ENCODE results near the gene TRAF3IP1.

TRAF3IP1 gene

GRCh38 chr2:238445409-238446190 is 125.3 kb downstream of the TRAF3IP1 start:
- TF ChIP-seq, protein P1, sequence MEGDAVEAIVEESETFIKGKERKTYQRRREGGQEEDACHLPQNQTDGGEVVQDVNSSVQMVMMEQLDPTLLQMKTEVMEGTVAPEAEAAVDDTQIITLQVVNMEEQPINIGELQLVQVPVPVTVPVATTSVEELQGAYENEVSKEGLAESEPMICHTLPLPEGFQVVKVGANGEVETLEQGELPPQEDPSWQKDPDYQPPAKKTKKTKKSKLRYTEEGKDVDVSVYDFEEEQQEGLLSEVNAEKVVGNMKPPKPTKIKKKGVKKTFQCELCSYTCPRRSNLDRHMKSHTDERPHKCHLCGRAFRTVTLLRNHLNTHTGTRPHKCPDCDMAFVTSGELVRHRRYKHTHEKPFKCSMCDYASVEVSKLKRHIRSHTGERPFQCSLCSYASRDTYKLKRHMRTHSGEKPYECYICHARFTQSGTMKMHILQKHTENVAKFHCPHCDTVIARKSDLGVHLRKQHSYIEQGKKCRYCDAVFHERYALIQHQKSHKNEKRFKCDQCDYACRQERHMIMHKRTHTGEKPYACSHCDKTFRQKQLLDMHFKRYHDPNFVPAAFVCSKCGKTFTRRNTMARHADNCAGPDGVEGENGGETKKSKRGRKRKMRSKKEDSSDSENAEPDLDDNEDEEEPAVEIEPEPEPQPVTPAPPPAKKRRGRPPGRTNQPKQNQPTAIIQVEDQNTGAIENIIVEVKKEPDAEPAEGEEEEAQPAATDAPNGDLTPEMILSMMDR (IDR thresholded peaks at IDR 0.05; ENCODE audit: borderline replicate concordance, insufficient read depth, low read depth, low read length): no peak
- no peak overlapping the region for H3K4me3 ChIP-seq (ENCODE audit: low read depth, low read length)

GRCh38 chr2:238446371-238446770 is 126.1 kb downstream of the TRAF3IP1 start:
- TF ChIP-seq, protein P1 (IDR thresholded peaks at IDR 0.05; ENCODE audit: borderline replicate concordance, insufficient read depth, low read depth, low read length): no peak
- H3K4me3 ChIP-seq (ENCODE audit: low read depth, low read length): no peak overlapping the region

- TF ChIP-seq, protein P1 (IDR thresholded peaks at IDR 0.05; ENCODE audit: borderline replicate concordance, insufficient read depth, low read depth, low read length): no peak
- H3K4me3 ChIP-seq (ENCODE audit: low read depth, low read length): no peak overlapping the region
Measured at GRCh38 chr2:238448031-238448955, 128.0 kb downstream of the TRAF3IP1 start.

GRCh38 chr2:238449241-238449640 is 128.9 kb downstream of the TRAF3IP1 start:
- TF ChIP-seq, protein P1 (IDR thresholded peaks at IDR 0.05; ENCODE audit: borderline replicate concordance, insufficient read depth, low read depth, low read length): no peak

DNA sequence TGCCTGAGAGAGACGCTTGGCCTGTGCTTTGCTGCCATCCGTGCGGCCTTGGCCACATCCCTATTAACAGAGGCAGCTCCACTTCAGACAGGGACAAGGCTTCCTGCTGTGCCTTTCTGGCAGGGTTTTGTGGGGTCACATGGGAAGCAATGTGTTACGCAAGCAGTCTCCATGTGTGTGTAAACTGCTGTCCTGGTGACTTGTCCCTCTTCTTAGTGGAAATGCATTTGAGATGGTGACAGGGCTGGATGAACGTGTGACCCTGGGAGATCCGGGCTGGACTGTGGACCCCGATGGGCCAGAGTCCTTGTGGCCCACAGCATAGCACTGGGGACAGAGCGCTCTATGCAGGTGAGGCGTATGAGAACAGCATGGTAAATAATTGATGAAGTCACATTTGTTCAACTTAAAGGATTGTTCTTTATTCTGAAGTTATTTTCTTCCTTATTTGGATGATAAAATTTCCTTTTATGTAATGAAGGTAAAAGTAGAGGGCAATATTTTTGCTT is 129.6 kb downstream of the TRAF3IP1 start:
- TF ChIP-seq, protein P1 (IDR thresholded peaks at IDR 0.05; ENCODE audit: borderline replicate concordance, insufficient read depth, low read depth, low read length): no peak
- no peak overlapping the region for H3K4me3 ChIP-seq (ENCODE audit: low read depth, low read length)

More at GRCh38 chr2:238449241-238449640, 128.9 kb downstream of the TRAF3IP1 start:
- no peak overlapping the region for H3K4me3 ChIP-seq (ENCODE audit: low read depth, low read length)

DNA sequence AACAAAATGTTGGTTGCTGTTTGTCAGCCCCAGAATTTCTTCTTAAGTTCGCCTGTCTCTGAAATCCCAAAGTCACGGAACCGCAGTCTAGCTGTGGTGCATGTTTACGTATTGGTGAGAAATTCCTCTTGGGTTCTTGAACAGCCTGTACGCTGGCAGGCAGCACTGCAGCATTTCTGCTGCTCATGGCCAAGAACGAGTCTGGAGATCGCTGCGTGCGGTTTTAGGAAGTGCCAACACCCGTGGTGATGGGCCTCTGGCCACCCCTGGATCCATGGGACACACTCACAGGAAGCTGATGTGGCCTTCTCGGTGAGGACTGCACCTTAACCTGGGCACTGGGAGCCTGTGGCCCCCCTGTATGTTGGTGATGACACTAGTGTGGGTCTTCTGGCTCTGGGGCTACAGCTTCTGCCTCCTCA is 130.1 kb downstream of the TRAF3IP1 start:
- H3K4me3 ChIP-seq (ENCODE audit: low read depth, low read length): no peak overlapping the region
- TF ChIP-seq, protein P1 (IDR thresholded peaks at IDR 0.05; ENCODE audit: borderline replicate concordance, insufficient read depth, low read depth, low read length): no peak

Measured in GM12875 (cell line).